ENCODE results near the gene CKAP2. TPM values are rescaled to one million over a fixed set of nuclear protein-coding genes. Genes with fewer than 3 reads are reported as not detected.
"Not testable (repeated sequence)": the region's sequence is repeated elsewhere in the genome, so short reads cannot be mapped to it uniquely, and the experiment has no call there.

CKAP2 gene, protein sequence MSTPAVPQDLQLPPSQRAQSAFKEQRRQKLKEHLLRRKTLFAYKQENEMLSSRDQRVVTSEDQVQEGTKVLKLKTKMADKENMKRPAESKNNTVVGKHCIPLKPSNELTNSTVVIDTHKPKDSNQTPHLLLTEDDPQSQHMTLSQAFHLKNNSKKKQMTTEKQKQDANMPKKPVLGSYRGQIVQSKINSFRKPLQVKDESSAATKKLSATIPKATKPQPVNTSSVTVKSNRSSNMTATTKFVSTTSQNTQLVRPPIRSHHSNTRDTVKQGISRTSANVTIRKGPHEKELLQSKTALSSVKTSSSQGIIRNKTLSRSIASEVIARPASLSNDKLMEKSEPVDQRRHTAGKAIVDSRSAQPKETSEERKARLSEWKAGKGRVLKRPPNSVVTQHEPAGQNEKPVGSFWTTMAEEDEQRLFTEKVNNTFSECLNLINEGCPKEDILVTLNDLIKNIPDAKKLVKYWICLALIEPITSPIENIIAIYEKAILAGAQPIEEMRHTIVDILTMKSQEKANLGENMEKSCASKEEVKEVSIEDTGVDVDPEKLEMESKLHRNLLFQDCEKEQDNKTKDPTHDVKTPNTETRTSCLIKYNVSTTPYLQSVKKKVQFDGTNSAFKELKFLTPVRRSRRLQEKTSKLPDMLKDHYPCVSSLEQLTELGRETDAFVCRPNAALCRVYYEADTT
- total RNA-seq: 8.2 TPM
- long read RNA-seq, partial matches to known transcripts: 4 of 10 reads
- long read RNA-seq, other reads (novel, unspliced or antisense): 1 of 10 reads

DNA sequence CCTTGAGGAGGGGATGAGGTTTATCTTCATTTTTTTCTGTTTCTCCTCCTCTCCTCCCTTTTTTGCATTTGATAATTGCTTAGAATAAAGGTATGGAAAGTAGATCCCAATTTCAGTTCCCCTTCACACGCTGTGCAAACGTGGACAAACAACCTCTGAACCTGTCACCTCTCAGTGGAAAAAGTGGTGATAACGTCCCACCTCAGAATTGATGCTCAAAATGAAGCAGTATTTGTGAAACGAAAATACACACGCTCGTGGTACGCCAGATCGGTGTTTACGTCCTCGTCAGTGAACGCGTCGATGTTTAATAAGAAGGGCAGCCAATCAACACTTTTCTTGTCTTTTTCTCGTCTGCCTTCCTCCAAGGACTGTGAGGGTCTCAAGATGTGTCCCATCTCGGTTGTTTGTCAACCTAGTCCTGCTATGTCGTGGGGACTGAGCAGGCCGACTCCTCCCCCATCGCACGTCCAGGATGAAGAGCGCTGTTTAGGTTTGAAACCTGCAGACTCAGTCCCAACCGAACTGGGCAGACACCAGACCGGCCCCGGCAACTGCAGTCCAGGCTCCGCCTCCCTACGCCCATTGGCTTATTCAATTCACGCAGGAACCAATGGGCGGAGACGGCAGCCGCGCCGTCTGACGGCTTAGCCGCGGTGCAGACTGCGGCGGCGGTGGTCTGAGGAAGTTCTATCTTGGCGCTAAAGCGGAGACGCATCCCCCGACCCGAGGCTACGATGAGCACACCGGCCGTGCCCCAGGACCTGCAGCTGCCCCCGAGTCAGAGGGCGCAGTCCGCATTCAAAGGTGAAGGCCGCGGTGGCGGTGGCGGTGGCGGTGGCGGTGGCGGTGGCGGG is at the start of gene CKAP2:
Gene CKAP2 (plus strand): TSS at position 659 of the 857 bp plus-strand sequence. CDS start 79 bp downstream, at position 738.
- H3K27me3 ChIP-seq: no peaks in the 10 kb centered on the region
- peak within 1 kb of the TSS; percentile 72 for H3K4me3 ChIP-seq
- intact Hi-C loops (cut with DNase I): no loop called here
- no peaks in the 10 kb centered on the region for H3K9me3 ChIP-seq
- H3K36me3 ChIP-seq: no peaks in the 10 kb centered on the region
- H3K27ac ChIP-seq: peak within 1 kb of the TSS; percentile 87
- TF ChIP-seq, protein P1, sequence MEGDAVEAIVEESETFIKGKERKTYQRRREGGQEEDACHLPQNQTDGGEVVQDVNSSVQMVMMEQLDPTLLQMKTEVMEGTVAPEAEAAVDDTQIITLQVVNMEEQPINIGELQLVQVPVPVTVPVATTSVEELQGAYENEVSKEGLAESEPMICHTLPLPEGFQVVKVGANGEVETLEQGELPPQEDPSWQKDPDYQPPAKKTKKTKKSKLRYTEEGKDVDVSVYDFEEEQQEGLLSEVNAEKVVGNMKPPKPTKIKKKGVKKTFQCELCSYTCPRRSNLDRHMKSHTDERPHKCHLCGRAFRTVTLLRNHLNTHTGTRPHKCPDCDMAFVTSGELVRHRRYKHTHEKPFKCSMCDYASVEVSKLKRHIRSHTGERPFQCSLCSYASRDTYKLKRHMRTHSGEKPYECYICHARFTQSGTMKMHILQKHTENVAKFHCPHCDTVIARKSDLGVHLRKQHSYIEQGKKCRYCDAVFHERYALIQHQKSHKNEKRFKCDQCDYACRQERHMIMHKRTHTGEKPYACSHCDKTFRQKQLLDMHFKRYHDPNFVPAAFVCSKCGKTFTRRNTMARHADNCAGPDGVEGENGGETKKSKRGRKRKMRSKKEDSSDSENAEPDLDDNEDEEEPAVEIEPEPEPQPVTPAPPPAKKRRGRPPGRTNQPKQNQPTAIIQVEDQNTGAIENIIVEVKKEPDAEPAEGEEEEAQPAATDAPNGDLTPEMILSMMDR (IDR thresholded peaks at IDR 0.05): no peak
- ATAC-seq (peak; percentile 92), DNase-seq (peak; percentile 96)
- peaks cover 15% of the 10 kb centered on the region for H3K4me1 ChIP-seq

DNA sequence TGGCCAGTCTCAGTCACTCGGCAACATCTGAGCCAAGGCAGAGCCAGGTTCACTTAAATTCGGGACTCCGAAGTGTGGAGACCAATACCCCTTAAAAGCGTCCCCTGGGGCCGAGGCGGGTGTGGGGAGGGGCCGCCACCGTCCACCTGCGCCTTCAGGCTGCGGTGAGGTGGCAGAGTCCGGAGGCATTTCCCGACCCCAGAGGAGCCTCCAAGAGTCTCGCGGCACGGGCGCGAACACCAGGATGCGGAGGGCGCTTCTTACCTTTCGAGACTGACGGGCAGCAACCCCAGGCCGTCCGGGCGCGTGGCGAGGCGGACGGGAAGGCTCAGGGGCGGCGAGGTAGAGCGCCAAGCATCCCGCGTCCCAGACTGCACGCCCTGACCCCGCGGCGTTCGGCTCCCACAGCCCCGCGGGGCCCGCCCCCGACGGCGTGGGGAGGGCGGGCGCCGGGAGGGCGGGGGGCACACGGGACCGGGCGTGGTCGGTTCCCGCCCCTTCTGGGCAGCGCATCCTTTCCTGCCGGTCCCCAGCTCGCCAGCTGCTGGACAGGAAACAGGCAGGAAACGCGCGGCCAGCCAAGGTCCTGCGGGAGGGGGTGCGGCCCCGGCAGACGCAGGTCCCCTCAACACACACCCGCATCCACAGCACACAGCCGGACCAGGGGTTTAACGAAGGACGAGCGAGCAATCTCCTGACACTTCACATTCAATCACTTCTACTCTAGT is 49.3 kb upstream of the CKAP2 start, which contains the start of gene THSD1:
Gene THSD1 (minus strand): TSS at position 406 of the 728 bp plus-strand sequence. CDS start 3,572 bp downstream, outside the sequence.
- Histone ChIP-seq H3K36me3 (no peaks in the 10 kb centered on the region), H3K4me3 (peak within 1 kb of the TSS; percentile 69), H3K27me3 (no peaks in the 10 kb centered on the region), H3K4me1 (peaks cover 17% of the 10 kb centered on the region), H3K27ac (peak within 1 kb of the TSS; percentile 78), H3K9me3 (no peaks in the 10 kb centered on the region)
- ATAC-seq (peak; percentile 93), DNase-seq (peak; percentile 79)
- TF ChIP-seq, protein P1 (IDR thresholded peaks at IDR 0.05): no peak
- intact Hi-C loops (cut with DNase I): no loop called here

- H3K4me1 ChIP-seq: peaks cover 17% of the 10 kb centered on the region
- intact Hi-C loops (cut with DNase I): no loop called here
- no peak for DNase-seq
- no peaks in the 10 kb centered on the region for H3K9me3 ChIP-seq
- no peak overlapping the region for H3K27ac ChIP-seq
- H3K27me3 ChIP-seq: no peaks in the 10 kb centered on the region
- ATAC-seq: no peak
- TF ChIP-seq, protein P1 (IDR thresholded peaks at IDR 0.05): no peak
- peak overlapping the region; percentile 69 for H3K4me3 ChIP-seq
- no peaks in the 10 kb centered on the region for H3K36me3 ChIP-seq
Measured at GRCh38 chr13:52406629-52407028, 48.6 kb upstream of the CKAP2 start.

DNA sequence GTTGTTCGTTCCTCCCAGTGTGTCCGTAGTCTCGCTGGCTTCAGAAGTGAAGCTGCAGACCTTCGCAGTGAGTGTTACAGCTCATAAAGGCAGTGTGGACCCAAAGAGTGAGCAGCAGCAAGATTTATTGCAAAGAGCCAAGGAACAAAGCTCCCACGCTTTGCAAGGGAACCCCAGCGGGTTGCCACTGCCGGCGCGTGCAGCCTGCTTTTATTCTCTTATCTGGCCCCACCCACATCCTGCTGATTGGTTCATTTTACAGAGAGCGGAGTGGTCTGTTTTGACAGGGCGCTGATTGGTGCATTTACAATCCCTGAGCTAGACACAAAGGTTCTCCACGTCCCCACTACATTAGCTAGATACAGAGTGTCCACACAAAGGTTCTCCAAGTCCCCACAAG is 47.8 kb upstream of the CKAP2 start:
- H3K36me3 ChIP-seq; H3K27me3 ChIP-seq; DNase-seq; H3K9me3 ChIP-seq; intact Hi-C loops (cut with DNase I); H3K27ac ChIP-seq; H3K4me3 ChIP-seq; ATAC-seq: not testable (repeated sequence)
- H3K4me1 ChIP-seq: peaks cover 17% of the 10 kb centered on the region

- peaks cover 17% of the 10 kb centered on the region for H3K4me1 ChIP-seq
- intact Hi-C loops (cut with DNase I); ATAC-seq; H3K27ac ChIP-seq; H3K27me3 ChIP-seq; H3K4me3 ChIP-seq; DNase-seq; H3K9me3 ChIP-seq; H3K36me3 ChIP-seq: not testable (repeated sequence)
Measured at GRCh38 chr13:52408071-52408658, 47.1 kb upstream of the CKAP2 start.
